Measurements from ENCODE around the gene MYT1. TPM values are rescaled to one million over a fixed set of nuclear protein-coding genes. Genes with fewer than 3 reads are reported as not detected.

MYT1 gene
- polyA plus RNA-seq, 1 experiment: not detected

- Histone ChIP-seq H3K27me3 (ENCODE audit: control insufficient read depth, insufficient read depth, low read length) (peaks cover 3% of the 10 kb centered on the region), H3K4me3 (ENCODE audit: low read depth, low read length) (no peak overlapping the region), H3K36me3 (ENCODE audit: control insufficient read depth, insufficient read depth, low read length) (no peaks in the 10 kb centered on the region)
- TF ChIP-seq, protein P1, sequence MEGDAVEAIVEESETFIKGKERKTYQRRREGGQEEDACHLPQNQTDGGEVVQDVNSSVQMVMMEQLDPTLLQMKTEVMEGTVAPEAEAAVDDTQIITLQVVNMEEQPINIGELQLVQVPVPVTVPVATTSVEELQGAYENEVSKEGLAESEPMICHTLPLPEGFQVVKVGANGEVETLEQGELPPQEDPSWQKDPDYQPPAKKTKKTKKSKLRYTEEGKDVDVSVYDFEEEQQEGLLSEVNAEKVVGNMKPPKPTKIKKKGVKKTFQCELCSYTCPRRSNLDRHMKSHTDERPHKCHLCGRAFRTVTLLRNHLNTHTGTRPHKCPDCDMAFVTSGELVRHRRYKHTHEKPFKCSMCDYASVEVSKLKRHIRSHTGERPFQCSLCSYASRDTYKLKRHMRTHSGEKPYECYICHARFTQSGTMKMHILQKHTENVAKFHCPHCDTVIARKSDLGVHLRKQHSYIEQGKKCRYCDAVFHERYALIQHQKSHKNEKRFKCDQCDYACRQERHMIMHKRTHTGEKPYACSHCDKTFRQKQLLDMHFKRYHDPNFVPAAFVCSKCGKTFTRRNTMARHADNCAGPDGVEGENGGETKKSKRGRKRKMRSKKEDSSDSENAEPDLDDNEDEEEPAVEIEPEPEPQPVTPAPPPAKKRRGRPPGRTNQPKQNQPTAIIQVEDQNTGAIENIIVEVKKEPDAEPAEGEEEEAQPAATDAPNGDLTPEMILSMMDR (IDR thresholded peaks at IDR 0.05; ENCODE audit: insufficient read depth, low read depth, low read length): no peak
- DNase-seq (ENCODE audit: low read depth): no peak
- CTCF ChIA-PET: interaction anchor here (0.9 kb wide), 1 partner anchor 17 kb away, joined by 3 read pairs; no protein-coding TSS in a partner anchor
- POLR2A ChIA-PET: no interaction called here
These were observed 26.6 kb upstream of the MYT1 start for GRCh38 chr20:64137598-64138031.

- Histone ChIP-seq H3K36me3 (ENCODE audit: control insufficient read depth, insufficient read depth, low read length) (no peaks in the 10 kb centered on the region), H3K4me3 (ENCODE audit: low read depth, low read length) (no peak overlapping the region), H3K27me3 (ENCODE audit: control insufficient read depth, insufficient read depth, low read length) (peaks cover 3% of the 10 kb centered on the region)
- TF ChIP-seq, protein P1 (IDR thresholded peaks at IDR 0.05; ENCODE audit: insufficient read depth, low read depth, low read length): no peak
- POLR2A ChIA-PET: no interaction called here
- CTCF ChIA-PET: interaction anchor here (0.9 kb wide), 1 partner anchor 16 kb away, joined by 3 read pairs; no protein-coding TSS in a partner anchor
- DNase-seq (ENCODE audit: low read depth): no peak
These were observed 25.9 kb upstream of the MYT1 start for GRCh38 chr20:64138276-64138815.

DNA sequence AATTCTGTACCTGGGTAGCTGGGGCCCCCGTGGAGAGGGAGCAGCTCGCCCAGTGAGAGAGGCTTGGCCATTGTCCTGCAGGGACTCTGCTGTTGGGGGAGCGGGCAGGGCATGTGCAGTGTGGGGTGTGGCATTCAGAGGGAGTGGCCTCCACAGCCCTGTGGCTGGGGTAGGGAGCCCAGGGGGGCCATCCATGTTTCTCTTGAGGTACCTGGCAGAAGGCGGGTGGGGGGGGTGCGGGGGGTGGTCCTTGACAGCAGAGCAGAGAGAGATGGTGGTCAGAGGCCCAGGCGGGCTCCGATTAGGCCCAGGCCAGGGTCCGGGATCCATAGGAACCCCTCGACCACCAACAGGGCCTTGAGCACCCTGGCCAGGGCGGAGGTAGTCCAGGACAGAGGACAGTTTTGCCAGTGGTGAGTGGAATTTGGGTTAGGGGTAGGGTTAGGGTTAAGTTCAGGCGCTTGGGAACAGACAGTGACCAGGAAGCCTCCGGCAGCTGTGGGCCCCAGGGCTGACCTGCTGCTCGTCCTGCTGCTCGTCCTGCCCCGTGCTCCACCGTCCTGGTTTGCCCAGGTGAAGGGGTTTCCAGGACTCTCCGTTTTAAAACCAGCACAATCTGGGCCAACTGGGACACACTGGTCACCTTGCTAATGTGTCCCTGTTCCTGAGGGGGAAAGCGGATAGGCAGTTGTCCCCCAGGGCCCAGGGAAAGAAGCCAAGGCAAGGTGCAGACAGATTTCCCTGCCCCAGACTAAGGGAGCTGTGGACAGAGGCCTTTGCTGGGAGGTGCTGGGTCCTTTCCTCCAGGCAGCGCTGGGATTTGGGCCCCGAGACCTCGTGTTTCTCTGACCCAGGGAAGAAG lies 24.8 kb upstream of the MYT1 start:
- ChIA-PET POLR2A (no interaction called here), CTCF (no interaction called here)
- no peak overlapping the region for H3K4me3 ChIP-seq (ENCODE audit: low read depth, low read length)
- H3K36me3 ChIP-seq (ENCODE audit: control insufficient read depth, insufficient read depth, low read length): no peaks in the 10 kb centered on the region
- TF ChIP-seq, protein P1 (IDR thresholded peaks at IDR 0.05; ENCODE audit: insufficient read depth, low read depth, low read length): no peak
- H3K27me3 ChIP-seq (ENCODE audit: control insufficient read depth, insufficient read depth, low read length): peaks cover 3% of the 10 kb centered on the region
- no peak for DNase-seq (ENCODE audit: low read depth)

- DNase-seq (ENCODE audit: low read depth): no peak
- Histone ChIP-seq H3K4me3 (ENCODE audit: low read depth, low read length) (no peak overlapping the region), H3K27me3 (ENCODE audit: control insufficient read depth, insufficient read depth, low read length) (peaks cover 3% of the 10 kb centered on the region), H3K36me3 (ENCODE audit: control insufficient read depth, insufficient read depth, low read length) (no peaks in the 10 kb centered on the region)
- TF ChIP-seq, protein P1 (IDR thresholded peaks at IDR 0.05; ENCODE audit: insufficient read depth, low read depth, low read length): no peak
- CTCF ChIA-PET: no interaction called here
- POLR2A ChIA-PET: no interaction called here
These were observed 24.0 kb upstream of the MYT1 start for GRCh38 chr20:64140061-64140931.

- ChIA-PET CTCF (no interaction called here), POLR2A (no interaction called here)
- Histone ChIP-seq H3K4me3 (ENCODE audit: low read depth, low read length) (no peak overlapping the region), H3K36me3 (ENCODE audit: control insufficient read depth, insufficient read depth, low read length) (no peaks in the 10 kb centered on the region), H3K27me3 (ENCODE audit: control insufficient read depth, insufficient read depth, low read length) (peaks cover 3% of the 10 kb centered on the region)
- TF ChIP-seq, protein P1 (IDR thresholded peaks at IDR 0.05; ENCODE audit: insufficient read depth, low read depth, low read length): no peak
- no peak for DNase-seq (ENCODE audit: low read depth)
These were observed 23.3 kb upstream of the MYT1 start for GRCh38 chr20:64140956-64141355.
